ENCODE data around the gene NGLY1. TPM values are rescaled to one million over a fixed set of nuclear protein-coding genes. Genes with fewer than 3 reads are reported as not detected.

Gene NGLY1
- total and polyA plus RNA-seq, 10 of the 15 experiments (the other 5 are each of a cell fraction or from before 2014, with no cell fraction given): 29.8 to 73.5 (median 47.0) TPM

DNA sequence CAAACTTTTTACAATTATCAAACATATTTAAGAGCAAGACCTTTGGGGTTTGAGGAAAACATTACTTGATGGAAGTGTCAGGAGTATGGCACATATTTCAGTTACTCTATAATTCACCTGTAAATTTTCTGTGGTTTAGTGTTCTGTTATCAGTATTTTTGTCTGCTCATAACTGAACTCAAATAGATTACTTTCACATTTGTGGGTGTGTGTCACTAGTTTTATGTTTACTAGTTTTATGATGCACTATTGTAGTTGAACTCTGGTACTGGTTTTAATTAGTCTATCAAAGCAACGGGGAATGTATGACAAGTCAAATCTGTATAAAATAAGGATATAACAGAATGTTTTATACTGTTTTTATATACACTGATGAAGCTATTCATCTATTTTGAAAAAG is 33.9 kb upstream of the NGLY1 start:
- FAIRE-seq (peak; percentile 75), DNase-seq (ENCODE audit: low read depth, low spot score) (no peak), ATAC-seq (peak; percentile 63)
- no TSS peak for BruUV-seq (replicated peaks)
- Histone ChIP-seq H3K4me2 (ENCODE audit: control insufficient read depth, insufficient read depth) (no peak overlapping the region), H3K9ac (ENCODE audit: control insufficient read depth, insufficient read depth, low read length) (no peak overlapping the region), H3K79me2 (ENCODE audit: control insufficient read depth, insufficient read depth, low read length) (no peaks in the 10 kb centered on the region), H2AFZ (ENCODE audit: control insufficient read depth, low read depth, low read length) (no peak overlapping the region), H3K4me3 (no peak overlapping the region), H4K20me1 (ENCODE audit: control insufficient read depth, insufficient read depth) (no peaks in the 10 kb centered on the region), H3K36me3 (ENCODE audit: control insufficient read depth in 2 of 2, insufficient read depth in 2 of 2, low read length in 1 of 2) (no peaks in the 10 kb centered on the region), H3K27me3 (replicated peaks in 1 of 2; ENCODE audit: control insufficient read depth in 2 of 2, insufficient read depth in 2 of 2, low read length in 1 of 2) (no peaks in the 10 kb centered on the region), H3K27ac (ENCODE audit: control insufficient read depth, insufficient read depth) (no peak overlapping the region), H3K4me1 (ENCODE audit: control insufficient read depth, insufficient read depth, low read length) (peaks cover 3% of the 10 kb centered on the region; the same call in 1 of the 2 replicates), H3K9me3 (replicated peaks; ENCODE audit: control insufficient read depth, insufficient read depth, low read length) (no peaks in the 10 kb centered on the region)
- POLR2A ChIA-PET: no interaction called here
- RAD21 ChIA-PET (ENCODE audit: unreplicated experiment): no interaction called here
- CTCF ChIA-PET: interaction anchor here (0.7 kb wide), 1 partner anchor 157 kb away, joined by 3 read pairs; no protein-coding TSS in a partner anchor
- 7% methylated on average over 1 of the region's 1 CpG for WGBS (ENCODE audit: insufficient coverage, insufficient replicate concordance, low lambda C conversion rate, missing lambda C conversion rate)
- TF ChIP-seq CTCF (IDR thresholded peaks at IDR 0.05 in 2 of 3, conservative IDR thresholded peaks at IDR 0.05 in 1 of 3; ENCODE audit: control insufficient read depth in 2 of 3, extremely low read depth in 1 of 3, insufficient read depth in 1 of 3, low read depth in 3 of 3, low read length in 3 of 3) (no peak), JUND (IDR thresholded peaks at IDR 0.05; ENCODE audit: low read depth, low read length) (no peak), NFIC (IDR thresholded peaks at IDR 0.05; ENCODE audit: low read depth, low read length) (0 out of 2 replicates have a peak, but pooled peaks have one; percentile 19), POLR2AphosphoS5 (IDR thresholded peaks at IDR 0.05; ENCODE audit: low read length) (no peak), JUNB (IDR thresholded peaks at IDR 0.05) (peak; percentile 63), EGR1 (IDR thresholded peaks at IDR 0.05; ENCODE audit: borderline replicate concordance in 1 of 2, low read depth in 2 of 2, low read length in 2 of 2) (no peak), IKZF1 (conservative IDR thresholded peaks at IDR 0.05) (no peak), RUNX3 (IDR thresholded peaks at IDR 0.05; ENCODE audit: low read length) (peak; percentile 73), CHD2 (IDR thresholded peaks at IDR 0.05; ENCODE audit: borderline replicate concordance, low read depth, low read length) (no peak)
- intact Hi-C loops (cut with micrococcal nuclease; ENCODE audit: unreplicated experiment) (no loop called here), in situ Hi-C loops (cut with MboI) (no loop called here)
- SMC1A ChIA-PET (ENCODE audit: uncharacterized antibody, unreplicated experiment): no interaction called here

Data from GM12878 (cell line).